GM19239 (cell line): Measurements from ENCODE around the gene CWC27.

Experiments used
- DNase-seq: peaks from one replicate; pipeline ENCODE4 v3.0.0; 2011; ENCODE audit warnings: low spot score; ENCODE audit not compliant: insufficient read length
- FAIRE-seq: peaks from 2 replicates; lab custom pipeline; 2011; peaks lifted over from hg19 to GRCh38; lab: Jason Lieb, UNC

The CWC27 gene

DNA sequence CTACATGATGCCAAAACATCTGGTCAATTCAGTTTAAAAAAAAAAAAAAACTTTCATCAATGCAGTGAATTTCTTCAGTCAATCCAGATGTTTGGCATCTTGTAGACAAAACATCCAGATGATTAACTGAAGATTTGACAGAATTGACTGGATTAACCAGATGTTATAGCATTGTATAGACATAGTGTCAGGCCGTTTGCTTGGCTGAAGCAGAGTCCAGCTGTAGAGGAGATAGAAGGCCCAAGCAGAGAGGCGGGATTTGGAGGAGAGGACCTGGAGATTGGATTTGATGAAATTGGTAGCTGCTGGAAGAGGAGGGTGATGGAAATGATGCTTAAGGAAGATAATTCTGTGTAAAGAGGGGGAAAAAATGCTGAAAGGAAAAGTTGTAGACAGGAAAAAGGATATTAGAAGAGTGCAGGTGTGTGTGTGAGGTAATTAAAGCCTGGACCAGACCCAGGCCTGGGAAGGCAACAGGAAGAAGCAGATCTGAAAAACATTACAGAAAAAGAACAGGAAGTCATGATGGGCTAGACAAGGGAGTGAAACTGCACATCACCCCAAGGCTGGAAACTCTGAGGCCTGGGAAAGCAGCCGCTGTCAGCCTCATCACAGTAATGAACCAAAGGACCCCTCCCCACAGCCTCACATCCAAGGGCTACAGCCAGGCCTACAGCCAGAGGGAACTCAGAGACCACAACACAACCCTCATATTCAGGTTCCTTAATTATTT lies 258.3 kb downstream of the CWC27 start:
- FAIRE-seq (peak; percentile 91), DNase-seq (no peak)

GRCh38 chr5:65029178-65029577 lies 260.4 kb downstream of the CWC27 start:
- no peak for FAIRE-seq

DNA sequence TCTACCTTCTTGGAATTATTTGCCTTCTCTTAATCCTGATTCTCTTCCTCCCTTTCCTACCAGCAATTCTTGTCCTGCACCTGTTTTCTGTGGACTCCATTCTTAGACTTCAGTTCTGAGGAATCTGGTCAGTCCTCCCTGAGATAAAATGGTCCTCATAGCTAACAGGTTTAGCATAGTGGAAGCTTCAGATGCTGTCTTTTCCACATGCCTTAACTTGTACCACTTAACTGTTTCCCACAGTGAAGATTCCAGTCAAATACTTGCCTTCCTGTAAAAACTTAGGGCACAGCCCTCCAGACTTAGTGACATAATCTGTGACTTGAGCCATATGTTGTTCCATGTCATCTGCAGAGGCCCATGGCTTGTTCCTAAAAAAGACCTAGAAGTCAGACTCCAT lies 261.3 kb downstream of the CWC27 start:
- FAIRE-seq, result no peak
- DNase-seq, result no peak

More at GRCh38 chr5:65029178-65029577, 260.4 kb downstream of the CWC27 start:
- DNase-seq, result no peak

DNA sequence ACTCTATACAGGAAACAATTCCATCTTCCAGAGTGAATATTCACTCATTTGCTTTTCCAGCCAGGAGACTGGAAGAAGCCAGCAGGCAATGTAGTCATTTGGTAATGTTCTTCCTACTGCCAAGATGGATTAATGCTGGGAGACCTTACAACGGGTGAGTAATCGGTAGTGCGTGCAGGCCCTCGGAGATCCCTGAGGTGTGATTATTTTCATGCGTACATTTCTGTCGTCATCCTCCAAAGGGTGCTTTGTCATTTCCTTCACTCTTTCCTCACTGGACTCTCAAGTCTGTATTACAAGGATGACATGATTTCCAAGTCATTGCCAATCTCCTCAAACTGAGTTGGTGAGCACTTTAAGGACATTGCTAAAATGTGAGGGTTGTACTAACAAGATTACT lies 263.5 kb downstream of the CWC27 start:
- no peak for FAIRE-seq
- DNase-seq, result no peak

DNA sequence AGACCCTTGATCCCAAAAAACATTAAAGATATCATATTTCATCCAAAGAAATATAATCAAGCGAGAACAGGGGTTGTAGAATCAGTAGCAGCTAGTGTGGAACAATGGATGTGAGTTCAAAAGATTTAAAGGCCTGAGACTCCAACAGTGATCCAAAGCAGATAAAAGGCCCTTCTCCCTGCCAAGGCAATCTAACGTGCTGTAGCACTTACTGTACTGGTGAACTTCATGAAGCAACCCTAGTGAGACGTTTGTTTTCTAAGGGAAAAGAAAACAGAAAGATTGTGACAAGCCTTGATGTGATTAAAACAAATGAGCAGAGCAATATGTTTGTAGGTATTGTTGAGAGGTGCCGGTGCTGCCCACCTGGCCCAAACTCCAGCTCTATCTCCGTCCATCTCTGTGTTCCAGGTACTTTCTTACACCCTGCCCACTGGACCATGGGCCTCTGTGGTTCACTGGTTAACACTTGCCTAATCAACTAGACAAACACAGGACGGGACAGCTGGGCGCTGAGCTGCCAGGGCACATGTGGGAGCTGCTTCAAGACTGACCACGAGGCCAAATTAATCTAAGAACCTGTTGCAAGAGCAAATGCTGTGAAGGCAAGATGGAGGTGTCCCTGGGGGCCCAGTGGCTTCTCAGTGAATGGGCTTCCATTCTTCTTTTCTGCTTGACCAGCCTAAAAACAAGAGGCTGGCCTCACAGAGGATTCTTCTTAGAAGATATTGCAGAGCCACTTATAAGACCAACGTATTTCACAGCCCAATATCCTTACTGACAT lies 265.5 kb downstream of the CWC27 start:
- FAIRE-seq (peak; percentile 11), DNase-seq (no peak)

DNA sequence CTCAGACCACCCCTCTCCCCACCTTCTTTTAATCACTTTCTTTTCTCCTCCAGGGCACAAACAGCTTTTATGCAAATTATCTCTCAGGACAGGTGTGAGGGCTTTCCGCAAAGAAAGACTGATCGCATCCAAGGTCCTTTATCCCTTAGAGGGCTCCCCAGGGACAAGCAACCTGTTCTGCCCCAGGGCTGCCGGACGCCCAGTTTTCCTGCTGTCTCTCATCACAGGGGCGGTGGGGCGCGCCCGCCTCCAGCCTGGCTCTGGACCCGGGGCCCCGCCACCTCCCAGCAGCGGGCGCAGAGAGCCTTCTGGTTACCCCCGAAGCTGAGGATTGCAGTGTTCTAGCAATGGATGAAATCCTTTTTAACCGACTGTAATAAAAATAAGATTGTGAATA lies 266.1 kb downstream of the CWC27 start:
- FAIRE-seq, result no peak

GRCh38 chr5:65035211-65036206 lies 266.8 kb downstream of the CWC27 start:
- DNase-seq, result peak; percentile 61
- peak; percentile 71 for FAIRE-seq

More for the DNA sequence above, 266.1 kb downstream of the CWC27 start:
- no peak for DNase-seq

- FAIRE-seq (no peak), DNase-seq (no peak)
Measured at GRCh38 chr5:65037831-65038815, 269.4 kb downstream of the CWC27 start.

- no peak for DNase-seq
- FAIRE-seq, result no peak
Measured at GRCh38 chr5:65041296-65042158, 272.8 kb downstream of the CWC27 start.

DNA sequence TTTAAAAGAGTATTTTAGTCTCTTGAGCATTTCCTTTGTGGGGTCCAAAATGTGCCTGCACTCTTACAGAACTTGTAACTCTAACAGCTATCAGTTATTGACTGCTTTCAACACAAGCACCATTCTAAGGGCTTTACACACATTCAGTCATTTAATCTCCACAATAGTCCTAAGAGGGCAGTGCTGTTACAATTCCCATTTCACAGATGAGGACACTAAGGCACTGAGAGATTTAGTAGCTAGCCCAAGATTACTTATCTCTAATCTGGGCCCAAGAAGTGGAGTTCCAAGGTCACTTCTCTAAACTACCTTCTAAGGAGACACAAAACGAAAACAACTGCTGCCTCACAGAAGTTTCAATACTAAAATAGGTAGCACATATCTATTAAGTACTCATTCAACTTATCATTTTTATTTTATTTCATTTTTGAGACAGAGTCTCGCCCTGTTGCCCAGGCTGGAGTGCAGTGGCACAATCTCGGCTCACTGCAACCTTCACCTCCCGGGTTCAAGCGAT lies 275.2 kb downstream of the CWC27 start:
- no peak for DNase-seq
- FAIRE-seq, result no peak

GRCh38 chr5:65047225-65047624 lies 278.5 kb downstream of the CWC27 start:
- DNase-seq (no peak), FAIRE-seq (peak; percentile 28)

GRCh38 chr5:65047948-65048690 lies 279.4 kb downstream of the CWC27 start:
- no peak for DNase-seq
- peak; percentile 71 for FAIRE-seq

- peak; percentile 90 for FAIRE-seq
- DNase-seq, result no peak
Measured at GRCh38 chr5:65050140-65050539, 281.4 kb downstream of the CWC27 start.

- DNase-seq (no peak), FAIRE-seq (no peak)
Measured at GRCh38 chr5:65050826-65051498, 282.2 kb downstream of the CWC27 start.

GRCh38 chr5:65055938-65056337 lies 287.2 kb downstream of the CWC27 start:
- FAIRE-seq, result no peak
- no peak for DNase-seq

GRCh38 chr5:65059681-65060598 lies 291.2 kb downstream of the CWC27 start:
- peak; percentile 86 for FAIRE-seq
- DNase-seq, result no peak
